ENCODE data around the gene SDK2.

The SDK2 gene

DNA sequence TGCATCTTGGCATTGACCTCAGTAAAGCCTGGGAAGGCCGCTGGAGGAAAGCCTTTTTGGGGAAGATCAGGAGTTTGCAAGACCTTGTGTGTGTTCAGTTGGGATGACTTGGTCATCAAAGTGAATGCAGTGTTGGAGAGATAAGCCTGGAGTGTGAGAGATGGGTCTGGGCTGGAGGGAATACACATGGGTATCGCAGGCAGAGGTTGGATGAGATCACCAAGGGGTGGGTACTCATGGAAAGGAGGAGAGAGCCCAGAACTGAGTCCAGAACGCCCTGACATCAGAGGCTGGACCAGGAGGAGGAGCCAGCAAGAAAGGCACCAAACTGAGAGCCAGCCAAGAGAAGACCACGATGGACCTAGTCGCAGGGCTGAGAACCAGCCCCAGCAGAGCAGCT lies 35.2 kb downstream of the SDK2 start:
- DNase-seq (ENCODE audit: low read depth): no peak

DNA sequence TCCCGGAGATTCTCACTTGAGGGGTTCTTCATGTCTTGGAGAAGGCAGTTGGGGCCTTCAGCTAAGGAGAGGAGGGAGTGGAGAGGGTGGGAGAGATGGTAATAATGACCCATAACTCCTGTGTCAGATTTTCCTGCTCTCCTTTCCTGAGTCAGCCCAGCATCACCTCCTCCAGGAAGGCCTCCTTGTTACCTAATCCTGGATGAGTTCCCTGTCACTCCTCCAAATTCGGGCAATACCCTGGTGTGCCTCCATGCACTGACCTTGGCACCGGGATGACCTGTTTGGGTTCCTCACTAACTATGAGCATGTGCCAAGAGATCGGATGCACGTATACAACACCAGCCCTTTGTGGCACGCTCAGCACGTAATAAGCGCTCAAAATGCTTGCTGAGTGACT lies 38.8 kb downstream of the SDK2 start:
- no peak for DNase-seq (ENCODE audit: low read depth)

DNA sequence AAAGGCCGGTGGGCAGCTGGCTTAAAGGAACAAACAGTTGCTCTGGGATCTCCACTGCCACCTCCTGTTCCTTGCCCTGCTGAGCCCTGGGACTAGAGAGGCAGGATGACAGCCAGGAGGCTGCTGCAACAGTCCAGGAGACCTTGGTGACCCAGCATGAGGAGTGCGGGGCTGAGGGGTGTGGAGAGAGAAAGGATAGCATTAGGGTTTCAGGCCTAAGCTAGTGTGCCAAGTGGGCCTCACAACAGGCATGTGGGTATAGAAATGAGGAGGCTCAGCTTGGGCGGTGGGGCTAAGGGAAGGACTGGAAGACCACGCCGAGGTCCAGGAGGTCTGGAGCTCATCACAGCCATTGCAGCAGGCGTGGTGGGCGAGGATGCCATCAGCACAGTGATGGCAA lies 39.8 kb downstream of the SDK2 start:
- no peak for DNase-seq (ENCODE audit: low read depth)

DNA sequence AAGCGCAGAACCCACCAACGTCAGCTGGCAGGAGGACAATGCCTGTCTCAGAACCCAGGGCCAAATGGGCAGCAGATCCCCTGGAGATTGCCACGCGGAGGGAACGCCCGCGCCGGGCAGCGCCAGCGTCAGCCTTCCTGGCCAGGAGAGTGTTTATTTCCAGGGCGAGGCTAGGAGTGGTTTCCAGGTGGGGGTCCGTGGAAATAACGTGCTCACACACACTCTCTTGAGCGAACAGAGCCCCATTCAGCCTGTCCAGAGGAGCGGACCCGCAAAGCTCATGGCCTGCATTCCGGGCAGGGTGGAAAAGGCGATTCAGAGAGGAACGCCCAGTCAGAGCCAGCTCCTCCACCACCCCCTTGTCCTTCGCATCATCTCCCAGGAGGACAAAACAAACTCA lies 40.3 kb downstream of the SDK2 start:
- no peak for DNase-seq (ENCODE audit: low read depth)

DNA sequence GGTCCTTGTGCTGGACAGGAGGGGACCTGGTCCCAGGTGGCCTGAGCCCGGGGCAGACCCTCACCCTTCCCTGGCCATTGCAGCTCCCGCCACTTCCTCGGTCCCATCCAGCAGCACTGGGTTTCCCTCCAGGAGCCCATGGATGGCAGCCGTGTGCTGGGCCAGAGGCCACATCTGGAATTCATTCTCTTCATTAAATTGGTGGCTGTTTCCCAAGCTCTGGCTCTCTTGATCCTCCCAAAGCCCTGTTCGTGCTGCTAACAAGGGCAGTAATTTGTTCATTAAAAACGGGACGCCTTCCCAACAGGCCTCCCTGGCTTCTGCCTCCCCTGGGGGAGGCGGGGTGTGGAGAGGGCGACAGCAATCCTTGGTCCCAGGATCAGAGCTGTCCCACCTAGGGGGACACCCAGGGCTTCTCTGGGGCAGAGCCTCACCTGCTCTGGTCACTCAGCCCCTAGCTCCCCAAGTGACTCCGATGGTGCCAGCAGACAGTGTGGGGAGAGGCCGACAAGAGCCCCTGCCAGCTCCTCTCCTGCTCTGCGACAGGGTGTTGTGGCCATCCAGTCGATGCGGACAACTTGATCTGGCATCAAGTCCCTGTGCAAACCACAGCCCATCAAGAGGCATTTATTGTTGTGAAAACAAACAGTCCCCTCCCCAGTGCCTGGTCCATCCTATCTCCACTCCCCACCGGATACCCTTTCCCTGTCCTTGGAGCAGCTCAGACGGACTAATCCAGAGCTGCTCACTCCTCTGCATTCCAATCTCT lies 44.0 kb downstream of the SDK2 start:
- DNase-seq (ENCODE audit: low read depth): no peak

DNA sequence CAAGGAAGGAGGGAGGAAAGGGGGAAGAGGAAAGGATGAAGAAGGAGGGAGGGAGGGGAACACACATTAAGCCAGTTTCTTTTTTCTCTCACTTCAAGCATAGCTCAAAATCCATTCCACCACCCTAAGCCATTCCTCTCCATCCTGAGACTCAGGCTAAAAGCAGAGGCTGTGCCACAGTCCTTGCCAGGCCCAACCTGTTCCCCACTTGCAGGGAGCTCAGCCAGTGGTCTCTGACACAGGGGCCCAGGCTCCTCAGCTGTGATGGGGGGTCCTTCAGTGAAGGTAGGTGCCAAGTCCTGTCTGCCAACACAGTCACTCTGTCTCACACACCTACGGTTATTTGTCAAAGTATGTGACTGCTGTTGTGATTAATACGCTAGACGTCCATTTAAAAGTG lies 44.6 kb downstream of the SDK2 start:
- no peak for DNase-seq (ENCODE audit: low read depth)

DNA sequence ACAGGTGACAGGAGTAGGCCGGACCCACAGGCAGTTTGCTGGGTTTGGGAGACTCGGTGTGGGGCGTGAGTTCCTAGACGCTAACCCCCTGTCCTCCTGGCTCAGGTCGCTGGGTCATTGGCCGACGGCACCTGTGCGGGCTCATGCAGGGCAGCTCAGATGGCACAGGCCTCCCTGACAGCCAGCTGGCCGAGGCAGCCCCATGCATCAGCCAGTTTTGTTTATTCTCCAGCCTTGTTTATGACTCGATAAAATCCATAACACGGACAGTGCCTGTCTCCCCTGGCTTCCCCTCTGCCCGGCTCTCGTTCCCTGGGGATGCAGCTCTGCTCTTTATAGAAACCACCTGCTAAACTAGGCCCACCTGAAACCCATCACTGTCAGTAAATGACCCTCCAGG lies 46.0 kb downstream of the SDK2 start:
- no peak for DNase-seq (ENCODE audit: low read depth)

DNA sequence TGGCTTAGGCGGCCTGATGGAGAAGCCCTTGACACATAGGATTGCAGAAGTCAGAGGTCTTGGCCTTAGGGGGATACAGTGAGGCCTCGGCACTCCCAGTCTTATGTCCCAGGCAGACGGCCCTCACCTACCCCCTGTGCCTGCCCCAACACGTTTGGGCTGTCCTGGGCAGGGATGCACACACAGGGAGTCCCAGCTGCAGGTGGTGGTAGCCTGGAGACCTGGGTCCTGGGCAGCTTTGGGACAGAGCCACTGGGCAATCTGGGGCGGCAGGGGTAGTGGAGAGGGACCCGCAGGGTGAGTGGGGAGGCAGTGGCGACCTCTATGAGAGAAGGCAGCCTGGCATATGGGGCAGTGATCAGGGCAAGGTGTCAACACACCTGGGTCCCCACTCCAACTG lies 48.3 kb downstream of the SDK2 start:
- no peak for DNase-seq (ENCODE audit: low read depth)

DNA sequence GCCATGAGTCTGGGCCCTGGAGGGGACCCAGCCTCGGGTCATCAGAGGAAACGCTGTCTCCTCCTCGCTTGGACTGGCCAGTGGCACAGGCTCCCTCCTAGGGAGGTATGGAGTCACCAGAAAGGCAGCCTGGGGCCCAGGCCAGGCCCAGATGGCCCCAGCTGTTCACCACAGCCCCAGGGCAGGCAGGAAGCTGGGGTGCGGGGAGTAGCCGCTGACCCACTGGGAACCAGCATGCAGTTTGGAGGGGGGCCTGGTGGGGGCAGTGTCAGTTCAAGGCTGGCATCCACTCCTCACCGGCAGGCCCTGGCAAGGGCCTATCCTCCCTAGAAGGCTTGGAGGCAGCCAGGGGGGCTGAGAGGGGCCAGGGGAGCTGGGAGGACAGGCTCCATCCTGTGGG lies 48.8 kb downstream of the SDK2 start:
- no peak for DNase-seq (ENCODE audit: low read depth)

DNA sequence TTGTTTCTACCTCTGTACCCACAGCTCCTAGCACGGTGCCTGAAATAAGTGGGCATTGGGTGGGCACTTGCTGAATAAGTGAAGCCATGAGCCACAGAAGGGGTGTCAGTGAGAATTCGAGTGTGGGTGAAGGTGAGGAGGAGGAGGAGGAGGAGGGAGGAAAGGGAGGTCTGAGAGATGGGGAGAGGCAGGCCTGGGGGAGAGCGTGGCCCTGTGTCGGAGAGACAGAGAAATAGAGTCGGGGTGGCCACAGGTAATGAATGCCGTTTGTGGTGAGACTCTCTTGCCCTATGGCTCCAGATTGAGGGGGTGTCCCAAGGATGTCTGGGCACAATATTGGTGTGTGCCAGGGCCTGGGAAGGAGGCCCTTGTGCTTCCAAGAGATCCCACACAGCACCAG lies 49.2 kb downstream of the SDK2 start:
- DNase-seq (ENCODE audit: low read depth): no peak

DNA sequence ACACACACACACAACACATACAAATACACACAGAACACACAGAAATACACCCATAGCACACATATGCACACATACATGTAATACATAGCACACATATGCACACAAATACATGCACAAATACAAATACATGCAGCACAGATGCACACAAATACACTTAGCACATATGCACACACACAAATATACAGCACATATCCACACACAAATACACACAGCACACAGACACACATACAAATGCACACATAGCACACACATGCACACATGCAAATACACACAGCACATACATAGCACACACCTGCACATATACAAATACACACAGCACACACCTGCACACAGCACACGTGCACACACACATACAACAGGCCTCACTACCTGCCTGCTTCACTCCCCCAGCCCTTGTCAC lies 49.6 kb downstream of the SDK2 start:
- DNase-seq (ENCODE audit: low read depth): no peak

DNA sequence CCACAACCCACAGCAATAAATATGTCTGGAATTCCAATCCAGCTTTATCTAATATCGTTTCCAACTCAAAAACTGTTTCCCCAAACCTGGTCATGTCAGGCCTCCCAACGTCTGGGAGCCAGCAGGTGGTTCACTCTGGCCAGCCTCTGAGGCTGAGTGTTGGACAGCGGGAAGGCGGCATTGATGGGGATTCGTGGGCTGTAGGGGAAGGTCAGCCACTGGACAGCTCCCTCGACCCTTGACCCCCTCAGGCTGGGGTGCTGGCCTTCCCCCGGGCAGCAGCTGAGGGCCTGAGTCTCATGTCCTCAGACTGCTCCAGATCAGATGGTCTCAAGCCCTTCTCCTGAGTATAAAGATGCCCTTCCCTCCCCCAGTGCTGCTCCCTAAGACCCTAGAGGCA lies 50.2 kb downstream of the SDK2 start:
- no peak for DNase-seq (ENCODE audit: low read depth)

DNA sequence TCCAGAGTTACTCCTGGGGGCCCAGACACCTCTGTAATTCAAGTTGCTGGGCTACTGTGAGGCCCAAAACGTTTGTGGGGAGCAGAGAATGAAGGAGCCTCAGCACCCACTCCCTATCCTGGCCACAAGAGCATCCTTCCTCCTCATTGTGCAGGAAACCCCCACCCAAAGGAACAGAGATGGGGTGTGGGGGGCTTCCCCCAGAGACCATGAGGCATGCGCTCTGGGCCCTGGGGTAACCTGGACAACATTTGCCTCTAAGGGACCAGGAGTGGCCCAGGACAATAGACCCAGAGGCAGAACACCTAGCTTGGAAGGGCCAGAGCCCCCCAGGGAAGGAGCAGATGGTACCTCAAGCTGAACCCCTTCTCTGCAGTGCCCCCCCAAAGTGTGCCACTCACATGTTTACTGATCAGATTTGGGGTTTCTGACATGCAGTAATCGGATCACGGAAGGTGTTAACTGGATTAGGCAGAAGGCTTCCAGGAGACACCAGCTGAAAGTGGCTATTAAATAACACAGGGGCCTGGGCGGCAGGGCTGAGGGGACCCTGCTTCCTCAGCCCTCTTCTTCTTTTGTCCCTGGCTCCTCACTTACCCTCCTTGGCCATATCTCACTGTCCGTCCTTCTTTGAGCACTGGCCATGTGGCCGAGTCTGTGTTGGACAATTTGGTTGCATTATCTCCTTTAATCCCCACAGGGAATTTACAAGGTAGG lies 50.8 kb downstream of the SDK2 start:
- DNase-seq (ENCODE audit: low read depth): no peak

DNA sequence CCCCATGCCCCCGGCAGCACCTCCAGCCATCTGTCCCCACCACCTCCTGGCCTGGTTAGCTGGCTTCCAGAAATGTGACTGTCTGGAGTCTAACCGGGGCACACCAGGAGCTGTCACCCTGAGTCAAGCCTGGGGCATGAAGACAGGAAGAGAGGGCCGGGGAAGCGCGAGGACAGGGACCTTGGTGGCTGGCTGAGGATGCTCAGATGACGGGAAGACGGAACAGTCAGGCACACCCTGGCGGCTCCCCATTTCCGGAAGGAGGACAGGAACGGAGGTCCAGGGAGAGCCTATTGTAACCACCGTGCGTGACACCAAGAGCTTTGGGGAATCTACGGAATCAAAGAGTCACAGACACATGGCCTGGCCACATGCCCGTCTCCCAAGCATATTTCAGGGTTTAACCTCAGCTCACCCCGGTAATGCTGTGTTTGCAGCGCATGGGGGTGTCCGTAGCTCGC lies 51.7 kb downstream of the SDK2 start:
- no peak for DNase-seq (ENCODE audit: low read depth)

DNA sequence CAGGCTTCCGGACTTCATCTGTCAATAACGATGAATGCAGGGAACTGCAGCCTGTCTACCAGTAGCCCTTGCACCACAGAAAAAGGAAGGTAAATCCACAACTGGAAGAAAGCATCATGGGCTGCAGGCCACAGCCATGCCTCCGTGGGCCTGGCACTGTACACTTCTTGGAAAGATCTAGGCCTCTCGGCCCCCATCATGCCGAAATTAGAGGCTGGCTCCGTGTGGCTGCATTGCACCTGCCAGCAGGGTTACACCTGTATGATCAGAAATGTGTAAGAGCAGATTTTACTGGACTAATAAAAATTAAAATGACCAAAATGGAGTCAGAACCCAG lies 52.2 kb downstream of the SDK2 start:
- no peak for DNase-seq (ENCODE audit: low read depth)

DNA sequence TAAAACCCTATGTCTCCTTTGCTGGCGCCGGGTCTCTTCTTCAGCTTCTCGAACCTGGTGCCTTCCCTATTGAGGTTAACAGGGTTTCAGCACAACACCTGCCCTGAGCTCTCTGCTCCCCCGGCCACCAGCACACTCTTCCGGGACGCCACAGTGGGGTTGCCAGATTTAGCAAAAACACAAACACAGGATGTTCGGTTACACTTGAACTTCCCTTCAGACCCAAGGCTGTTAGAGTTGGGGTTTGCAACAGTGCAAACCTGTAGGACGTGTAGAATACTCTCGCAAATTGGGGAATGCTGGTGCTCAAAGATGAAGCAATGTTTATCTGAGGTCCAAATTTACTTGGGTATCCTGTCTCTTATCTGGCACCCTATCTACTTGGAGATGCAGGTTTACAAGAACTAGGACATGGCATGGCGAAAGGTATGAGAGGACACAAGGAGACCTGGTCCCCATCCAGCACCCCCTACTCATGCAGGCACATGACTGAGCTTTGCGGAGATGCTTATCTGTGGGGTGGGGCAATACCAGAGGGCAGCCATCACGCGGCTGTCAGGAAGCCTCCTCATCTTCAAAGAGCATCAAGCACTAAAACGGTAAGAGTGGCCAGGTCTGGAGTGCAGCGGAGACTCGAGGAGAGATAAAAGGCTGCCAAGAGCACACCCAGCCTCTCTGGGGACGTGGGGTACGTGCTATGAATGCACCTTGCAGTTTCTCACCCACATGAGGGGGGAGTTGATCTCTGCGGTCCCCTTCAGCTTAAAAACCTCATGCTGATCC lies 52.8 kb downstream of the SDK2 start:
- no peak for DNase-seq (ENCODE audit: low read depth)

DNA sequence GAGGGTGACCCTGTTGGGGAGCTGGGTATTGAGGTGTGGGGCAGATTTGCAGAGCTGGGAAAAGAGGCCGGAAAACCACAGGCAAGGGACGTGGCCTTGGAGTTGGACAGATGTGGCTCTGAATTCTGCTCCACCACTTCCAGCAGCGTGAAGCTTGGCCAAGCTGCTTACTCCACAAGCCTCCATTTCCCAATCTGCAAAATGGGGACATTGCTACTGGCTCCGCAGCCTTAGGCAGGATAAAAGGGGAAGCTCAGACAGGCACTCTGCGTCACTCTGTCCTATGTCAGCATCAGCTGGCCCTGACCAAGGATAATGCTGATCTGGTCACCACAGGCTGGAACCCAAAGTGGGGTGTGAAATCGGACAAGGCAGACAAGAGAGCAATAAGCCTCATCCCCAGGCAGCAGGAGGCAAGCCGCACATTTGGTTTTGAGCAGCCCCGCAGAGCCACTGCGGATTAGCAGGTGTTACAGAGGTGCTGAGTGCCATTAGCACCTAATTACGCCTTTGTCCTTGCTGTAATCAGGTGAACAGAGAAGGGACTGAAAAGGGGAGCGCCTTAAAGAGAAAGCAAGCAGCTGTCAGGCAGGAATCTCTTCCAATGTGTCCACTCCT lies 54.8 kb downstream of the SDK2 start:
- DNase-seq (ENCODE audit: low read depth): no peak

DNA sequence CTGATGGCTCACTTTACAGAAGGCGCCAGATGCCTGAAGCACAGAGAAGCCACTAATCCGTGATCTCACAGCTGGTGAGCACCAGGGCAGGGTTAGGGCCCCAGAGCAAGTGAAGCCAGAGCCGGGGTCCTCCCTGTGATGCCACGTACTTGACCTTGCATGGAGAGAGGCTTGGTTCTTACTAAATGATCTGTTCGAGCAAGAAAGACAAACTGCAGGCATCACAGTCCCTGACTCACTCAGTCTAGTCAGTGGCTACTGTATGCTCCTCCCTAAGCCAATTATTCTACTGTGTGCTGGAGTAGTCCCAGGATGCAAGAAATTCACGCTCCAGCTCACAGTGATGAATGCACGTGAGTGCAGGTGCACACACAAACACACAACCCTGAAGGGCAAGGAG lies 55.4 kb downstream of the SDK2 start:
- no peak for DNase-seq (ENCODE audit: low read depth)

DNA sequence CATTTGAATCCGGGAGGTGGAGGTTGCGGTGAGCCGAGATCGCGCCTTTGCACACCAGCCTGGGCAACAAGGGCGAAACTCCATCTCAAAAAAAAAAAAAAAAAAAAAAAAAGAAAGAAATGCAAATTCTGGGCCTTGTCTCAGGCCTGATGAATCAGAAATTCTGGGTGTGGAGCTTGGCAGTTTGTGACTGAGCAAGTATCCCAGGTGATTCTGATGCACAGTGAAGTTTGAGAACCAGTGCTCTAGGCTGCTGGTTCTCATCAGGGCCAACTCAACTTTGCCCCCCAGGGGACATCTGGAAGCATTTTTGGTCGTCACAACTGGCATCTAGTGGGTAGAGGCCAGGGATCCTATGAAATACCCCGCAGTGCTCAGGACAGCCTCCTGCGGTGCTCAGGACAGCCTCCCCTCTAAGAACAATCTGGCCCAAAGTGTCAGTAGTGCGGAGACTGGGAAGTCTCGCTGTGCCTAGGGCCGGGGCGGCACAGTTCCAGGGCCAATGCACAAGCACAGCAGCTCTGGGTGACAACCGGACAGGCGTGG lies 55.9 kb downstream of the SDK2 start:
- DNase-seq (ENCODE audit: low read depth): no peak

DNA sequence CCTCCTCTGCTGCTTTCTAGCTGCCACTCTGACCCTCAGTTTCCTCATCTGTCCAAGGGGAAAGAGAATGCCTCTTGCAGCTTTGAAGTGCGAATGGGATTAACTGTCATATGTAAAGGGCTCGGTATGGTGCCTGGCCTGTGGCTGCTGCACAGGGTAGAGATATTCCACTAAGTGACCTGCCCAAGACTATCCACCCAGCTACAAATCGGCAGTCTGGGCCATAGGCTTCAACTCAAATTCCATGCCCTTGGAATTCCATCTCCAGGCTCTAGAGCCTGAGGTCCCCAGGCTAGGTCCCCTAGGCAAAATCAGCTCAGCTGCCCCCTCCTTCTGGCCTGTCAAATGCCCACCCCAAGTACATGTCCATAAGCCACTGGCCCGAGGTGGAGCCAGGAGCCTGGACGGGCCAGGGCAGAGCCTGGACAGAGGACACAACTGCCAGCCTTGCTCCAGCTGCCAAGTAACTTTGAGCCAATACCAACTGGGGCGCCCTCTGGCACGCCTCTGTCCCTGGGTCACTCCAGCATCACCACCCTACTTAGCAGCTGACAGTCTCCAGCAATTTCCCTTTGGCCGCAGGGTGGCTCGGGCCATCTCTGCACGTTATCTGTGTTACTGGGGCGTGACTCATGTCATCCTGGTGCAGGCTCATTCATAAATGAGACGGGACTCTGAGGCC lies 57.2 kb downstream of the SDK2 start:
- no peak for DNase-seq (ENCODE audit: low read depth)

DNA sequence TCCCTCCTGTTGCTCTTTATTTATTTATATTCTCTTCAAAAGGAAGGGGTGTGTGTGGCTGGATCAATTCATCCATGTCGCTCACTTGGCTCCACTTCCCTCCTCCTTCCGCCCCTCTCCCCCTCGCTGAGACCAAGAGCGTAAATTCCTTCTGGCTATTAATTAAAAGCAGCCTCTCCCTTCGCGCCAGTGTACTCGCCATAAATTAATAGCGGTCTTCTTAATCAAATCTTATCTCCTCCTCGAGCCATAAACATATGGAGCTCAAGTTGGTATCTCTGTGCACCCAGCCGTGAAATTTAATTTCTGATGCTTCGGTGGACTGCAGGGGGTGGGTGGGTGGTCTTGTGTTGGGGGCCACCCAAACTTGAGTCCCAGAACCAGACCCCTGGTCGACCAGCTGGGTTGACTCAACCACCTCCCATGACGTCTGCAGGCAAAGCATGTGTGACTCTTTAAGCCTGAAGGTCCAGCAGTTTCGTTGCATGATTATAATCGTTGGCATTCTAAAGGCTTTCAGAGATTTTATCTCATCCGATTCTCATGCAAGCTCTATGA lies 57.9 kb downstream of the SDK2 start:
- no peak for DNase-seq (ENCODE audit: low read depth)

DNA sequence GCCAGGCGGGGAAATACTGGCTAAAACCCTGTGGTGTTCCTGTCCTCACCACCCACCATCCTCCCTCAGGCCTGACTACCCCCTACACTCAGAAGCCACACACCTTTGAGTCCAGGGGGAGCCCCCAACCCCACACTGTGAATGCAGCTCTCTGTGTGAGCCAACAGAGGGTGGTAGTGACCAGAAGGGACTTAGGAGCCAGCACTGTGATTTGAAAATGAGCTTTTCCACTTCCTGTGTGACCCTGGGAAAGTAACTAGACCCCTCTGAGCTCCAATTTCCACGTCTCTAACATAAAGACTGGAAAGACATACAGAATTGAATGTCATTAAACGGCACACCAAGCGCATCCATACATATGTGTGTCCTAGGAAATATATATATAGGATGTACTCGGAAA lies 58.7 kb downstream of the SDK2 start:
- no peak for DNase-seq (ENCODE audit: low read depth)
